ENCODE measurements around the gene PPP1R13B. TPM values are rescaled to one million over a fixed set of nuclear protein-coding genes. Genes with fewer than 3 reads are reported as not detected.

The PPP1R13B gene
- polyA plus RNA-seq, 1 of the 3 experiments (the other 2 are of a cell fraction): 5.7 TPM

DNA sequence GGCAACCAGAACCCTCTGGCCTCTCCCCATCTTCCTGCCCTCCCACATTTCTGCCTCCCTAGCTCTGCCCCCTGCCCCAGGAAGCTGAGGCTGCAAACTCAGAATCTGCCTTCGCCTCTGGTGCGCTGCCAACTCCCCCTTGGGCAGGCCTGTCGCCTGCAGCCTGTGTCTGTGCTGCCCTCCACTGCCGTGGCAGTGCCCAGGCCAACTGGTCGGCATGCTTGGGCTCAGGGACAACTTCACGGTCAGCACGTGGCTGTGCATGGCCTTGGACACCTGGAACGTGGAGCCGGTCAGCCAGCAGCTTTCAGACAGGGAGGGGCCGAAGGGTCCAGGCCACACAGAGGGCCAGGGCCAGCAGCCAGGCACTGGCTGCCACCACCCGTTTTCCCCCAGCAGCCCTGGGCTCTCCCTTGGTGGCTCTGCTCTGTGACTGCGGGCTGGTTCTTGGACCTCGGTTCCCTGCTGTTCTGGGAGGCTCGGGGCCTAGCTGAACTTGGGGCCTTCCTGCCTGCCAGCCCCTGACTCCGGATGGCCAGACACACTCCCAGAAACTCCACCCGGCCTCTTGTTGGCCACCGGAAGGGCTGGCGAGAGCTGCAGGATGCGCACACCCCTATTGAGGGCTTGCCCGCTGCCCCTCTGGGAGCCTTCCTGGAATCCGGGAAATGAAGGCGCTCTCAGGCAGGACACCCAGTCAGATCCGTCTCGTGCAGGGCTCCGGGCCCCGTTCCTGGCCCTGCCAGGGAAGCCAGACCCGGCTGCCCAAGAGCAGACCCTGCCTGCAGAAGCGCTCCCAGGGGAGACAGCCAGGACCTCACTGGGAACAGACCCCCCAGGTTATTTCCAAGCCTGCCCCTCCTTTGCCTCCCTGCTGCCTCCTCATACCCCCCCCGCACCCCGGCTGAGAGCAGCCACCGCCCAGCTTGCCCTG, 34.2 kb upstream of the PPP1R13B start:
- TF ChIP-seq YY1 (IDR thresholded peaks at IDR 0.05; ENCODE audit: low read depth) (no peak), RAD21 (IDR thresholded peaks at IDR 0.05; ENCODE audit: low read length) (peak; percentile 20; the same call in 1 of the 2 replicates), EP300 (IDR thresholded peaks at IDR 0.05; ENCODE audit: borderline replicate concordance in 1 of 2, low read depth in 1 of 2, low read length in 1 of 2) (peak in 1 of 2 experiments; percentile 7; a peak in 1 of 4 replicates), SMC3 (IDR thresholded peaks at IDR 0.05; ENCODE audit: low read depth, low read length) (no peak), TCF12 (IDR thresholded peaks at IDR 0.05) (no peak), MXI1 (IDR thresholded peaks at IDR 0.05; ENCODE audit: low read depth, low read length) (0 out of 2 replicates have a peak, but pooled peaks have one; percentile 35), NRF1 (IDR thresholded peaks at IDR 0.05; ENCODE audit: low read depth, low read length) (no peak)
- peak; percentile 63 for DNase-seq
- H2AFZ ChIP-seq (ENCODE audit: low read depth): no peak overlapping the region
- no peaks in the 10 kb centered on the region for H3K27me3 ChIP-seq (ENCODE audit: insufficient read depth)
- H3K9me3 ChIP-seq: no peaks in the 10 kb centered on the region
- CTCF ChIA-PET: interaction anchor here (0.7 to 3.3 kb wide), 10 partner anchors 11 to 73 kb away, joined by 3 to 15 read pairs (median 5); a partner anchor contains a TSS
- peaks cover 0 to 38% of the 10 kb centered on the region in 2 experiments; a peak in 1 of 4 replicates for H3K4me1 ChIP-seq (ENCODE audit: control insufficient read depth in 1 of 2, insufficient read depth in 2 of 2, low read depth in 1 of 2, low read length in 1 of 2)
- no peaks in the 10 kb centered on the region for H3K9me2 ChIP-seq
- 82% methylated on average over 11 of the region's 31 CpGs for WGBS (ENCODE audit: low lambda C conversion rate)
- peak overlapping the region in 1 of 2 experiments; percentile 76; a peak in 2 of 4 replicates for H3K27ac ChIP-seq (ENCODE audit: low read depth in 2 of 2, low read length in 1 of 2)
- H4K20me1 ChIP-seq (ENCODE audit: insufficient read depth): no peaks in the 10 kb centered on the region
- no peak overlapping the region for H3K9ac ChIP-seq
- no peak overlapping the region for H3K4me3 ChIP-seq (ENCODE audit: low read depth in 2 of 2, low read length in 1 of 2)
- H3K79me2 ChIP-seq (ENCODE audit: insufficient read depth): no peaks in the 10 kb centered on the region
- H3K36me3 ChIP-seq (replicated peaks in 1 of 2; ENCODE audit: control insufficient read depth in 1 of 2, insufficient read depth in 2 of 2, low read length in 1 of 2): no peaks in the 10 kb centered on the region
- H3K4me2 ChIP-seq: no peak overlapping the region
- no peaks in the 10 kb centered on the region for H3F3A ChIP-seq (replicated peaks; ENCODE audit: insufficient read depth)
- POLR2A ChIA-PET: interaction anchor here (0.5 to 1.4 kb wide), 4 partner anchors 23 to 1394 kb away, joined by 3 read pairs; no protein-coding TSS in a partner anchor

DNA sequence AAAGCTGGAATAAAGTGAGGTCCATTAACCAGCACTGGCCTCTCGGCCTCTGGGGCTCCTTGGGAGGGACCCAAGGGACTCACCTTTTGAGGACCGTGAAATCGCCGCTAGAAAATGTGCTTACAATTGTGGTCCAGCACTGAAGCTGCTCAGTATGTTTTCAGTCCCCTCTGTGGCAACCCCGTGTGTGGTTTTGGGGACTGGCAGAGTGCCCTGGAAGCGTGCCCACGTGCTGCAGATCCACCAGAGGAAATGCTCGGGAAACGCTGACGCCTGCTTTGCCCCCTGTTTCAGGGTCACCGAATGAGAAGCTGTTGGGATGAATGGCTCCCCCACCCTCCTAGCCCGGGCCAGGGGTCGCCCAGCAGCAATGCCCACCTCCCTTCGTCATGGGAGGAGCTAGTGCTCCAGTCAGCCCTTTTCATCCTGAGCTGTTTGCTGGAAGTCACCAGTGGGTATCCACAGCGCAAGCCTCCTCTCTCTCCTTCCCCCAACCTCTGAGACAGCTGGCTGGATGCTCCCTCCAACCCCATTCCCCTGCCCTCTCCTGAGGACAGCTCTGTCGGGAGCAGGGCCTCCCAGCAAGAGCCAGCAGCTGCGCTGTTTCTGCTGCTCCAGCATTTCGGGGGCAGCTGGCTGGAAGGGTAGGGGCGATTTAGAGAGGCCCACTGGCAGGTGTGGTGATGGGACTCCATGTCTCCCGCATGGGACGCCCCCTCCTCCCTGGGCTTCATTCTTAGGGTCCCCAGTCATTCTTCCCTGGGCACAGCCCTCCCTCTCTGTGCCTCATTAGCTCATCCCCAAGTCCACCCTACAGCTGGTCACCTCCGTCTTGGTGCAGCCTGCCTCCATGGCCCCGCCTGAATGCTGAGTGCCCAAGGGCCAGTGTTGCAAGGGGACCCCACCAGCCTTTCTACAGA, 33.2 kb upstream of the PPP1R13B start:
- Histone ChIP-seq H3K9me3 (no peaks in the 10 kb centered on the region), H3K9me2 (no peaks in the 10 kb centered on the region), H3K9ac (no peak overlapping the region), H3K4me1 (ENCODE audit: control insufficient read depth in 1 of 2, insufficient read depth in 2 of 2, low read depth in 1 of 2, low read length in 1 of 2) (peaks cover 0 to 38% of the 10 kb centered on the region in 2 experiments; a peak in 1 of 4 replicates), H3F3A (replicated peaks; ENCODE audit: insufficient read depth) (no peaks in the 10 kb centered on the region), H3K36me3 (replicated peaks in 1 of 2; ENCODE audit: control insufficient read depth in 1 of 2, insufficient read depth in 2 of 2, low read length in 1 of 2) (no peaks in the 10 kb centered on the region), H4K20me1 (ENCODE audit: insufficient read depth) (no peaks in the 10 kb centered on the region), H3K4me2 (no peak overlapping the region; the same call in 1 of the 2 replicates), H3K27me3 (ENCODE audit: insufficient read depth) (no peaks in the 10 kb centered on the region), H3K27ac (ENCODE audit: low read depth in 2 of 2, low read length in 1 of 2) (peak overlapping the region in 1 of 2 experiments; percentile 24; a peak in 1 of 4 replicates), H3K4me3 (ENCODE audit: low read depth in 2 of 2, low read length in 1 of 2) (no peak overlapping the region), H3K79me2 (ENCODE audit: insufficient read depth) (no peaks in the 10 kb centered on the region), H2AFZ (ENCODE audit: low read depth) (no peak overlapping the region)
- CTCF ChIA-PET: interaction anchor here (0.6 to 3.3 kb wide), 7 partner anchors 12 to 75 kb away, joined by 3 to 15 read pairs (median 4); a partner anchor contains a TSS
- POLR2A ChIA-PET: interaction anchor here (0.7 to 1.4 kb wide), 4 partner anchors 23 to 72 kb away, joined by 3 read pairs; no protein-coding TSS in a partner anchor
- WGBS (ENCODE audit: low lambda C conversion rate): 60% methylated on average over 20 of the region's 23 CpGs
- peak; percentile 62 for DNase-seq
- no peak for TF ChIP-seq USF1 (IDR thresholded peaks at IDR 0.05; ENCODE audit: borderline replicate concordance, low read depth)
- peak; percentile 49 for TF ChIP-seq NFIC (IDR thresholded peaks at IDR 0.05; ENCODE audit: borderline replicate concordance)
- TF ChIP-seq ZBTB33 (IDR thresholded peaks at IDR 0.05; ENCODE audit: borderline replicate concordance, low read depth): no peak
